Measurements from ENCODE around the gene SAMD13.

The SAMD13 gene

DNA sequence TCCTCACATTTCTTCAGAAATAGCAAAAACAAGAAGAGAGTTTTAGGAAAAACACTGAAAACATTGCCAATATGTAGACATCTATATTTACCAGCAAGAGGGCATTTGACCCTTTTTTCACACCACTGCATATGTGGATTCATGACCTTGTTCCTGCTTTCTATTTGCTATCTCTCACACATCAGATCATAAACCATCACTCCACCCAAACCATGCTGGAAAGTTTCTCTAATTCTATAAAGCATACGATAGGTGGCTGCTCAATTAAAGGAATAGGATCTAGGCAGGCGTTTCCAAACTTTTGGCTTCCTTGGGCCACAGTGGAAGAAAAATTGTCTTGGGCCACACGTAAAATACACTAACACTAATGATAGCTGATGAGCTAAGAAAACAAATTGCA is 35.6 kb upstream of the SAMD13 start:
- no peak for TF ChIP-seq FOXA1 (IDR thresholded peaks at IDR 0.05)
- TF ChIP-seq ARNT (IDR thresholded peaks at IDR 0.05) = no peak
- TF ChIP-seq ZNF384 (IDR thresholded peaks at IDR 0.05) = no peak
- TF ChIP-seq TARDBP (IDR thresholded peaks at IDR 0.05) = no peak
- no peak for TF ChIP-seq FOXK2 (IDR thresholded peaks at IDR 0.05)
- TF ChIP-seq ELF4 (IDR thresholded peaks at IDR 0.05) = no peak
- TF ChIP-seq SUZ12 (IDR thresholded peaks at IDR 0.05) = no peak
- no peak for TF ChIP-seq SP1 (IDR thresholded peaks at IDR 0.05)
- no peak for TF ChIP-seq L3MBTL2 (conservative IDR thresholded peaks at IDR 0.05)
- TF ChIP-seq CTBP1 (IDR thresholded peaks at IDR 0.05; ENCODE audit: borderline replicate concordance) = no peak
- TF ChIP-seq FOXM1 (IDR thresholded peaks at IDR 0.05; ENCODE audit: borderline replicate concordance) = no peak
- no peak for TF ChIP-seq NFRKB (IDR thresholded peaks at IDR 0.05)
- ChIA-PET POLR2A (no interaction called here), CTCF (no interaction called here)
- DNase-seq (ENCODE audit: extremely low spot score) = no peak

DNA sequence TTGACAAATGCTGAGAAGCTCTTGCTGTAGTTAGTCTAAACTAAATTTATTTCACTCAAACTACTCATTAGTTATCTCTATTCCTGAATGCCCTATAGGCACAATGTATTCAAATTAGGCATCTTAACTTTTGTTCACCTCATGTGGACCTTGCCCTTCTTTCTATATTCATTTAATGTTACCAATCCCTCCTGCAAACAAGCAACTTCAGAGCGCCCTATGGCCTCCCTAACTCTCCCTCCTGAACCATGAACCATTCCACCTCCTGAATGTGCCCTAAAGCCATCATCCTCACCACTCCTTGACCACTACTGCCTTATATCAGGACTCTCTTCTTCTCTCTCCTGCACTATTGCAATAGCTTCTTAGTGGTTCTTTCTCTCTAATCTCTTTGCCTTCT is 34.8 kb upstream of the SAMD13 start:
- CTCF ChIA-PET = no interaction called here
- TF ChIP-seq CTBP1 (IDR thresholded peaks at IDR 0.05; ENCODE audit: borderline replicate concordance) (no peak), HDGF (IDR thresholded peaks at IDR 0.05; ENCODE audit: borderline replicate concordance) (no peak), SUZ12 (IDR thresholded peaks at IDR 0.05) (no peak), TARDBP (IDR thresholded peaks at IDR 0.05) (no peak), FOXK2 (IDR thresholded peaks at IDR 0.05) (no peak), ELF4 (IDR thresholded peaks at IDR 0.05) (no peak), NFRKB (IDR thresholded peaks at IDR 0.05) (no peak)
- TF ChIP-seq, protein P1, sequence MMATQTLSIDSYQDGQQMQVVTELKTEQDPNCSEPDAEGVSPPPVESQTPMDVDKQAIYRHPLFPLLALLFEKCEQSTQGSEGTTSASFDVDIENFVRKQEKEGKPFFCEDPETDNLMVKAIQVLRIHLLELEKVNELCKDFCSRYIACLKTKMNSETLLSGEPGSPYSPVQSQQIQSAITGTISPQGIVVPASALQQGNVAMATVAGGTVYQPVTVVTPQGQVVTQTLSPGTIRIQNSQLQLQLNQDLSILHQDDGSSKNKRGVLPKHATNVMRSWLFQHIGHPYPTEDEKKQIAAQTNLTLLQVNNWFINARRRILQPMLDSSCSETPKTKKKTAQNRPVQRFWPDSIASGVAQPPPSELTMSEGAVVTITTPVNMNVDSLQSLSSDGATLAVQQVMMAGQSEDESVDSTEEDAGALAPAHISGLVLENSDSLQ (IDR thresholded peaks at IDR 0.05) = no peak
- POLR2A ChIA-PET = no interaction called here

DNA sequence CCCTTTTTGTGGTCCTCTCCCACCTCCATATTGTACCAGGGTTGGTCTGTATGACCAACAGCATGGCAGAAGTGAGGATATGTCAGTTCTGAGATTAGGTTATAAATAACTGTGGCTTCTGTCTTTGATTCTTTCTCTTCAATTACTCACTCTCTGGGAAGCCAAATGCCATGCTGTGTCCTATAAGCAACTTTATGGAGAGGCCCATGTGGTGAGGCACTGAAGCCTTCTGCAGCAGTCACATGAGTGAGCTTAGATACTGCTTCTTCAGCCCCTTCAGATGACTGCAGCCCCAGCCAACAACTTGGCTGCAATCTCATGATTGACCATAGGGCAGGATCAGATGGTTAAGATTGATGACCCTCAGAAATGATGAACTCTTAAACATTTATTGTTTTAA is 34.0 kb upstream of the SAMD13 start:
- ChIA-PET POLR2A (no interaction called here), CTCF (no interaction called here)
- TF ChIP-seq LEF1 (IDR thresholded peaks at IDR 0.05; ENCODE audit: borderline replicate concordance) = no peak
- no peak for TF ChIP-seq SUZ12 (IDR thresholded peaks at IDR 0.05)
- TF ChIP-seq CTBP1 (IDR thresholded peaks at IDR 0.05; ENCODE audit: borderline replicate concordance) = no peak
- no peak for TF ChIP-seq L3MBTL2 (conservative IDR thresholded peaks at IDR 0.05)
- TF ChIP-seq BHLHE40 (IDR thresholded peaks at IDR 0.05; ENCODE audit: borderline replicate concordance) = no peak
- TF ChIP-seq FOXA1 (IDR thresholded peaks at IDR 0.05) = no peak
- TF ChIP-seq NFRKB (IDR thresholded peaks at IDR 0.05) = no peak
- TF ChIP-seq, protein P1 (IDR thresholded peaks at IDR 0.05) = no peak
- TF ChIP-seq ZNF384 (IDR thresholded peaks at IDR 0.05) = no peak
- TF ChIP-seq TARDBP (IDR thresholded peaks at IDR 0.05) = no peak
- no peak for TF ChIP-seq ARNT (IDR thresholded peaks at IDR 0.05)
- no peak for TF ChIP-seq HDGF (IDR thresholded peaks at IDR 0.05; ENCODE audit: borderline replicate concordance)
- TF ChIP-seq FOXK2 (IDR thresholded peaks at IDR 0.05) = no peak
- TF ChIP-seq ELF4 (IDR thresholded peaks at IDR 0.05) = no peak
- TF ChIP-seq SP1 (IDR thresholded peaks at IDR 0.05) = no peak
- TF ChIP-seq FOXM1 (IDR thresholded peaks at IDR 0.05; ENCODE audit: borderline replicate concordance) = no peak
- DNase-seq (ENCODE audit: extremely low spot score) = no peak

More for the DNA sequence above, 34.8 kb upstream of the SAMD13 start:
- DNase-seq (ENCODE audit: extremely low spot score) = no peak

DNA sequence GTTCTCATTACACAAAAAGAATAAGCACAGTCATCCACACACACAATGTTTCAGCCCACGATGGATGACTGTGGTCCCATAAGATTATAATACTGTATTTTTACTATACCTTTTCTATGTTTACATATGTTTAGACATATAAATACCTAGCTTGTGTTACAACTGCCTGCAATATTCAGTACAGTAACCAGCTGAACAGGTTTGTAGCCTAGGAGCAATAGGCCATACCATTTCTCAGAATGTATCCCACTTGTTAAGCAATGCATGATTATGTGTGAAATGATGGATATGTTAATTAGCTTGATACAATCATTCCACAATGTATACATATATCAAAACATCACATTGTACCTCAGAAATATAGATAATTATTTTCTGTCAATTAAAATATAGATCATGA is 33.2 kb upstream of the SAMD13 start:
- ChIA-PET CTCF (no interaction called here), POLR2A (no interaction called here)
- DNase-seq (ENCODE audit: extremely low spot score) = no peak
- TF ChIP-seq NFRKB (IDR thresholded peaks at IDR 0.05) (no peak), SUZ12 (IDR thresholded peaks at IDR 0.05) (no peak), FOXM1 (IDR thresholded peaks at IDR 0.05; ENCODE audit: borderline replicate concordance) (no peak), ARNT (IDR thresholded peaks at IDR 0.05) (no peak)

DNA sequence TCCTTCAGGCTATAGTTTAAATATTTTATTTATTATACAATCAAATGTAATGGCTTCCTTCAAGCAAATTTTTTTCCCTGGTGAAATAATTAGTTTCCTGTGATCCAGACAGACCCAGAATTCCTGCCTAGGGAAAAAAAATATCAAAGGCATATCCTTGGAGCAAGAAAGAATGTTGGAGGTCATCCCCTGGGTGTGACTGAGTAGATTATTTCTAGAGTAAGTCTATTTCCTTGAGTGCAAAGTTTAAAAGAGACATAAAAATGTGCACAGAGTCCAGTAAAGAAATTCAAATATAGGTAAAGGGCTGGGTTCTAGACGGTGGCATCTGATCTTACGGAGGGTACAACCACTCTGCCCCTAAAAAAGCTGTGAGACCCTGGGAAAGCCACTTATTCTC is 32.2 kb upstream of the SAMD13 start:
- POLR2A ChIA-PET = no interaction called here
- CTCF ChIA-PET = no interaction called here
- DNase-seq (ENCODE audit: extremely low spot score) = no peak
- no peak for TF ChIP-seq SUZ12 (IDR thresholded peaks at IDR 0.05)
- TF ChIP-seq FOXK2 (IDR thresholded peaks at IDR 0.05) = no peak
- TF ChIP-seq SP1 (IDR thresholded peaks at IDR 0.05) = no peak
- no peak for TF ChIP-seq FOXA1 (IDR thresholded peaks at IDR 0.05)
- TF ChIP-seq NFRKB (IDR thresholded peaks at IDR 0.05) = no peak
- no peak for TF ChIP-seq ARNT (IDR thresholded peaks at IDR 0.05)
- no peak for TF ChIP-seq ZNF384 (IDR thresholded peaks at IDR 0.05)
- TF ChIP-seq LEF1 (IDR thresholded peaks at IDR 0.05; ENCODE audit: borderline replicate concordance) = no peak
- no peak for TF ChIP-seq FOXM1 (IDR thresholded peaks at IDR 0.05; ENCODE audit: borderline replicate concordance)
- no peak for TF ChIP-seq HDGF (IDR thresholded peaks at IDR 0.05; ENCODE audit: borderline replicate concordance)
- TF ChIP-seq L3MBTL2 (conservative IDR thresholded peaks at IDR 0.05) = no peak

DNA sequence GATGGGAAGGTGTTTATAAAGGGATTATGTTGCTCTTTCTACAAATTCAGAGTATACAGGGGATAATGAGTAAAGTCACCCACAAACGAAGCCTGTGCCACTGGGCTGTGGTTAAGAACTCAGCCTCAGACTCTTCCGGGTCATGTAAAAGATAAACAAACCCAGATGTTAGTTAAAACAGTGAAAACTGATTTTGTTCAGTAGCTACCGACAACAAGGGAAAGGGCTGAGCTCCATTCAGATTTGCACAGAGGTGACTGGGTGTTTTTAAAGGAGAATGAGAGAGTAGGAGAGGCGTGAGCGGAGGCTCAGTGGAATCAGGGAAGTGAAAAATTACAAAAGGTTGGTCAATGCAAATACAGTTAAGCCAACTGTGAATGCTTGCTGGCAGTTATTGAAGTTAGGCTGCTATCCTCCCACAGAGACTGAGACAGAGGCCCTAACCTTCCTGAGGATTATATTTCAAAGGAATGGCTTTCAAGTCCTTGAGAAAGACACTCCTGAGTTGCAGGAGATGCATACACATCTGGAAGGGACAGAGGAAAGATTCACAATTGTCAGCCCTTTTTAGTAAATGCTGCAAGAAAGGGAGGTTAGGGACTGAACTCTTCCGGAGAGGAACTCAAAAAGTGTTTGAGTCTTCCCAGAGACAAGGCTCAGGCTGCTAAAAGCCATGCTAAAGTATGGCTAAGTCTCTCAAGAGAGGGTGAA is 29.9 kb upstream of the SAMD13 start:
- DNase-seq (ENCODE audit: extremely low spot score) = no peak
- POLR2A ChIA-PET = no interaction called here
- CTCF ChIA-PET = no interaction called here
- no peak for TF ChIP-seq SP1 (IDR thresholded peaks at IDR 0.05)
- no peak for TF ChIP-seq CTBP1 (IDR thresholded peaks at IDR 0.05; ENCODE audit: borderline replicate concordance)
- TF ChIP-seq ARNT (IDR thresholded peaks at IDR 0.05) = no peak
- no peak for TF ChIP-seq BHLHE40 (IDR thresholded peaks at IDR 0.05; ENCODE audit: borderline replicate concordance)
- no peak for TF ChIP-seq LEF1 (IDR thresholded peaks at IDR 0.05; ENCODE audit: borderline replicate concordance)
- TF ChIP-seq FOXA1 (IDR thresholded peaks at IDR 0.05) = no peak
- no peak for TF ChIP-seq HDGF (IDR thresholded peaks at IDR 0.05; ENCODE audit: borderline replicate concordance)

DNA sequence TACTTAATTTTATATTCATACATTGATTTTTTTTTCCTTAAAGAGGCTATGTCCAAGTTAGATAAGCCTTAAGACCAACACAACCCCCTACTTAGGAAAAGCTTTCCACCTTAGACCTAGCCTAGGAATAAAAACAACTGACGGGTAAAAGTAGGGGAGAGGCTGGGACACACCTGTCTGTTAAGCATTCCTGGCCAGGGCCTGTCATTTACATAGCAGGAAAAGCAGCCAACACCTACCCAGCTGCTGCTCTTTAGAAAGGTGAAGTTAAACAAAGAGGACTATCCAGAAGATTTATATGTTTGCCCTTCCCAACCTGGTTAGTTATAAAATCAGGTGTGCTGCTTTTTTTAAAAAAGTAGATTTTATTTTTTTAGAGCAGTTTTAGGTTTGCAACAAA is 29.1 kb upstream of the SAMD13 start:
- ChIA-PET CTCF (no interaction called here), POLR2A (no interaction called here)
- no peak for DNase-seq (ENCODE audit: extremely low spot score)
- TF ChIP-seq ARNT (IDR thresholded peaks at IDR 0.05) = no peak
- no peak for TF ChIP-seq ZNF384 (IDR thresholded peaks at IDR 0.05)
- no peak for TF ChIP-seq SP1 (IDR thresholded peaks at IDR 0.05)
- no peak for TF ChIP-seq TARDBP (IDR thresholded peaks at IDR 0.05)
- TF ChIP-seq, protein P1 (IDR thresholded peaks at IDR 0.05) = no peak
- no peak for TF ChIP-seq L3MBTL2 (conservative IDR thresholded peaks at IDR 0.05)
- no peak for TF ChIP-seq LEF1 (IDR thresholded peaks at IDR 0.05; ENCODE audit: borderline replicate concordance)
- no peak for TF ChIP-seq FOXA1 (IDR thresholded peaks at IDR 0.05)
- TF ChIP-seq FOXM1 (IDR thresholded peaks at IDR 0.05; ENCODE audit: borderline replicate concordance) = no peak
- no peak for TF ChIP-seq HDGF (IDR thresholded peaks at IDR 0.05; ENCODE audit: borderline replicate concordance)
- TF ChIP-seq SUZ12 (IDR thresholded peaks at IDR 0.05) = no peak
- TF ChIP-seq CTBP1 (IDR thresholded peaks at IDR 0.05; ENCODE audit: borderline replicate concordance) = no peak
- no peak for TF ChIP-seq ELF4 (IDR thresholded peaks at IDR 0.05)
- TF ChIP-seq FOXK2 (IDR thresholded peaks at IDR 0.05) = no peak
- TF ChIP-seq NFRKB (IDR thresholded peaks at IDR 0.05) = no peak
- no peak for TF ChIP-seq BHLHE40 (IDR thresholded peaks at IDR 0.05; ENCODE audit: borderline replicate concordance)
